Kidney epithelial cell (primary cell): ENCODE data around the gene PFKL. TPM values are rescaled to one million over a fixed set of nuclear protein-coding genes. Genes with fewer than 3 reads are reported as not detected.

Experiments used
- DNase-seq: peaks from one replicate; pipeline ENCODE4 v3.0.0-alpha.2; 2010; ENCODE audit warnings: low read depth
- H3K27me3 ChIP-seq: 2 replicates; pipeline ENCODE4 v1.6.0; 2011; ENCODE audit warnings: low read length; ENCODE audit not compliant: control insufficient read depth, insufficient read depth
- H3K36me3 ChIP-seq: 2 replicates; pipeline ENCODE4 v1.5.1; 2011; ENCODE audit warnings: low read length; ENCODE audit not compliant: control insufficient read depth, insufficient read depth
- H3K4me3 ChIP-seq: 2 replicates; pipeline ENCODE4 v1.5.1; 2011; ENCODE audit warnings: low read depth, mild to moderate bottlenecking, control low read depth, low read length
- CTCF ChIP-seq: IDR thresholded peaks from 2 replicates; pipeline ENCODE4 v1.5.1; 2011; ENCODE audit warnings: mild to moderate bottlenecking, moderate library complexity, low read length, control low read depth, inconsistent platforms; ENCODE audit not compliant: insufficient read depth, poor library complexity, severe bottlenecking
- total RNA-seq: library from RNA; depleted of rRNA; stranded (reverse); fragments of >200 nt; gene quantifications from 2 replicates; pipeline ENCODE4 v1.2.3, GENCODE V29; 2015

Gene PFKL
- total RNA-seq, 1 donor from 2014 or later = 75.8 TPM

- no peak overlapping the region for H3K4me3 ChIP-seq
- no peak for TF ChIP-seq CTCF
- no peak for DNase-seq
- no peaks in the 10 kb centered on the region for H3K36me3 ChIP-seq
- peaks cover 55% of the 10 kb centered on the region for H3K27me3 ChIP-seq
Observed at GRCh38 chr21:44291936-44292811, 7.7 kb upstream of the PFKL start.

- no peak for TF ChIP-seq CTCF
- DNase-seq = no peak
- Histone ChIP-seq H3K4me3 (no peak overlapping the region), H3K36me3 (no peaks in the 10 kb centered on the region), H3K27me3 (peaks cover 53% of the 10 kb centered on the region)
Observed at GRCh38 chr21:44292812-44293195, 7.0 kb upstream of the PFKL start.

GRCh38 chr21:44293551-44294231 is 6.2 kb upstream of the PFKL start:
- H3K36me3 ChIP-seq = no peaks in the 10 kb centered on the region
- TF ChIP-seq CTCF = no peak
- no peak overlapping the region for H3K4me3 ChIP-seq
- no peak for DNase-seq
- peaks cover 50% of the 10 kb centered on the region for H3K27me3 ChIP-seq

GRCh38 chr21:44294391-44295162 is 5.3 kb upstream of the PFKL start:
- no peak for DNase-seq
- peaks cover 50% of the 10 kb centered on the region for H3K27me3 ChIP-seq
- H3K36me3 ChIP-seq = no peaks in the 10 kb centered on the region

GRCh38 chr21:44295163-44295573 is 4.7 kb upstream of the PFKL start:
- Histone ChIP-seq H3K36me3 (no peaks in the 10 kb centered on the region), H3K4me3 (no peak overlapping the region), H3K27me3 (peaks cover 47% of the 10 kb centered on the region)
- no peak for DNase-seq
- TF ChIP-seq CTCF = no peak

More at GRCh38 chr21:44294391-44295162, 5.3 kb upstream of the PFKL start:
- no peak for TF ChIP-seq CTCF
- no peak overlapping the region for H3K4me3 ChIP-seq
